ENCODE measurements around the gene AKT1S1. TPM values are rescaled to one million over a fixed set of nuclear protein-coding genes. Genes with fewer than 3 reads are reported as not detected.

Gene AKT1S1
- polyA plus RNA-seq, 1 experiment: 42.0 TPM

DNA sequence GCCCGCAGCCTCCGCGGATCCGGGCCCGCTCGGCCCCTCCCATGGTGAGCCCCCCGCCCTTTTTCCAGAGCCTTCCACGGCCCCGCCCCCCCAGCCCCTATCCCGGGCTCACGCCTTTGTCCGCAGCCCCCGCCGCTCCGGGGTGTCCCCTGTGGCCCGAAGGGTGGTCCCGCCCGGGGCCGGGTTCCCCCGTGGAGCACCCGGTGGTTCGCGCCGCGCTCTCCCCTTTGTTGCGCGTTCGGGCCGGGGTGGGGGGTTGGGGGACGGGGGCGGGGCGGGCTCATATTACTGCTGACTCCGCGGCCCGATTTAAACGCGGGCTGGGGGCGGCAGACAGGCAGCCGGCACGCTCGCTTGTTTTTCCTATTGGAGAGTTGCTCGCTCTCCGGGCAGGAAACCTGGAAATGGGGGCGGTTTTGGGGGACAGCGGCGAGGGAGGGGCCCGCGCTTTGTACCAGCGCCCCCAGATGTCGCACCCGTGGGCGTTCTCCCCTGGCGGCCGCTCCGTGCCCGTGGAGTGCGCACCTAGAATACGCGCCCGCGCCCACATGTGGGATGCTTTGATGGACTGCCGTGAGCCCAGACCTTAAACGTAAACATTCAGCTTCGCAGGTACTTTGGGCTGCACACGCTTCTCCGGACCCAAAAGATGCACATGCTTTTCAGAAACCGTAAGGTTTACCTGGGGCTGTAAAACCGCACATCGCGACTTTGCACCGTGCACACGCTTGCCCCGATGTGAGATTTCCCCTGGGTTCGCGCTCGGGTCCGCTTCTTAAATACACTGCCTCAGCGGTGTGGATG, 25.5 kb downstream of the AKT1S1 start:
- Histone ChIP-seq H3K36me3 (ENCODE audit: control insufficient read depth, insufficient read depth, low read length) (peaks cover 19% of the 10 kb centered on the region), H3K4me3 (ENCODE audit: low read depth, low read length) (peak overlapping the region; percentile 70), H3K27me3 (ENCODE audit: control insufficient read depth, insufficient read depth, low read length) (no peaks in the 10 kb centered on the region)
- TF ChIP-seq, protein P1, sequence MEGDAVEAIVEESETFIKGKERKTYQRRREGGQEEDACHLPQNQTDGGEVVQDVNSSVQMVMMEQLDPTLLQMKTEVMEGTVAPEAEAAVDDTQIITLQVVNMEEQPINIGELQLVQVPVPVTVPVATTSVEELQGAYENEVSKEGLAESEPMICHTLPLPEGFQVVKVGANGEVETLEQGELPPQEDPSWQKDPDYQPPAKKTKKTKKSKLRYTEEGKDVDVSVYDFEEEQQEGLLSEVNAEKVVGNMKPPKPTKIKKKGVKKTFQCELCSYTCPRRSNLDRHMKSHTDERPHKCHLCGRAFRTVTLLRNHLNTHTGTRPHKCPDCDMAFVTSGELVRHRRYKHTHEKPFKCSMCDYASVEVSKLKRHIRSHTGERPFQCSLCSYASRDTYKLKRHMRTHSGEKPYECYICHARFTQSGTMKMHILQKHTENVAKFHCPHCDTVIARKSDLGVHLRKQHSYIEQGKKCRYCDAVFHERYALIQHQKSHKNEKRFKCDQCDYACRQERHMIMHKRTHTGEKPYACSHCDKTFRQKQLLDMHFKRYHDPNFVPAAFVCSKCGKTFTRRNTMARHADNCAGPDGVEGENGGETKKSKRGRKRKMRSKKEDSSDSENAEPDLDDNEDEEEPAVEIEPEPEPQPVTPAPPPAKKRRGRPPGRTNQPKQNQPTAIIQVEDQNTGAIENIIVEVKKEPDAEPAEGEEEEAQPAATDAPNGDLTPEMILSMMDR (IDR thresholded peaks at IDR 0.05; ENCODE audit: insufficient read depth, low read depth, low read length): no peak
- CTCF ChIA-PET: no interaction called here
- DNase-seq (ENCODE audit: low read depth): no peak
- POLR2A ChIA-PET: no interaction called here

GRCh38 chr19:49850487-49851342, 26.4 kb downstream of the AKT1S1 start, which contains the start of gene PTOV1:
TSS of gene PTOV1 (plus strand) at chr19:49851159.
- TF ChIP-seq, protein P1 (IDR thresholded peaks at IDR 0.05; ENCODE audit: insufficient read depth, low read depth, low read length): no peak
- Histone ChIP-seq H3K27me3 (ENCODE audit: control insufficient read depth, insufficient read depth, low read length) (no peaks in the 10 kb centered on the region), H3K36me3 (ENCODE audit: control insufficient read depth, insufficient read depth, low read length) (peaks cover 12% of the 10 kb centered on the region), H3K4me3 (ENCODE audit: low read depth, low read length) (peak within 1 kb of the TSS; percentile 70)
- ChIA-PET POLR2A (interaction anchor here (0.8 kb wide), 2 partner anchors 19 to 26 kb away, joined by 3 to 4 read pairs; partner anchors contain the start of gene AKT1S1), CTCF (interaction anchor here (0.6 to 1.9 kb wide), 3 partner anchors 25 to 379 kb away, joined by 3 to 5 read pairs (median 3); no protein-coding TSS in a partner anchor)
- peak; percentile 48 for DNase-seq (ENCODE audit: low read depth)

DNA sequence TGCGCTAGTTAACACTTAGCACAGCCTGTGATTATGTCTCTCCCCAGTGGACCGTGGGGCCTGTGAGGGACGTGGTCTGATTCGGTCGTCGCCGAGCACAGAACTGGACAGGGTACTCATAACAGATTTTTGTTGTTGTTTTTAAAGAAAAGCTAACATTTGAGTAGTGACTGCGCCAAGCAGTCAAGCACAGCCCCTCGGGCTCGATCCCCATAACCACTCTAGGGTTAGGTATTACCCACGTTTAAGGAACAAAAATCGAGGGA, 27.0 kb downstream of the AKT1S1 start:
- ChIA-PET POLR2A (interaction anchor here (0.8 kb wide), 2 partner anchors 19 to 27 kb away, joined by 3 to 4 read pairs; partner anchors contain the start of gene AKT1S1), CTCF (interaction anchor here (0.6 to 1.9 kb wide), 3 partner anchors 26 to 379 kb away, joined by 3 to 5 read pairs (median 3); no protein-coding TSS in a partner anchor)
- Histone ChIP-seq H3K4me3 (ENCODE audit: low read depth, low read length) (peak overlapping the region; percentile 70), H3K36me3 (ENCODE audit: control insufficient read depth, insufficient read depth, low read length) (peaks cover 8% of the 10 kb centered on the region), H3K27me3 (ENCODE audit: control insufficient read depth, insufficient read depth, low read length) (no peaks in the 10 kb centered on the region)
- no peak for DNase-seq (ENCODE audit: low read depth)
- TF ChIP-seq, protein P1 (IDR thresholded peaks at IDR 0.05; ENCODE audit: insufficient read depth, low read depth, low read length): no peak

GRCh38 chr19:49849433-49850220, 27.5 kb downstream of the AKT1S1 start:
- no peaks in the 10 kb centered on the region for H3K27me3 ChIP-seq (ENCODE audit: control insufficient read depth, insufficient read depth, low read length)
- ChIA-PET POLR2A (no interaction called here), CTCF (interaction anchor here (0.7 to 1.9 kb wide), 2 partner anchors 26 to 27 kb away, joined by 3 read pairs; no protein-coding TSS in a partner anchor)
- DNase-seq (ENCODE audit: low read depth): no peak
- peaks cover 3% of the 10 kb centered on the region for H3K36me3 ChIP-seq (ENCODE audit: control insufficient read depth, insufficient read depth, low read length)
- no peak overlapping the region for H3K4me3 ChIP-seq (ENCODE audit: low read depth, low read length)
- TF ChIP-seq, protein P1 (IDR thresholded peaks at IDR 0.05; ENCODE audit: insufficient read depth, low read depth, low read length): no peak
